Right lung (tissue), 10 donors: Measurements from ENCODE around the gene PHKB. TPM values are rescaled to one million over a fixed set of nuclear protein-coding genes. Genes with fewer than 3 reads are reported as not detected.
A peak's percentile ranks its signal among the peaks of the same experiment; 100 is the strongest.
"Not testable (repeated sequence)": the region's sequence is repeated elsewhere in the genome, so short reads cannot be mapped to it uniquely, and the experiment has no call there.

Experiments
- DNase-seq, 2 donors: peaks; one replicate each; pipeline ENCODE4 v3.0.0-alpha.2; 2013
- long read RNA-seq, 8 donors: transcript quantifications; one replicate each; lab custom pipeline, GENCODE V29; 2026
- polyA plus RNA-seq, 5 donors: library from polyadenylated mRNA; unstranded; fragments of 120-200 nt; gene quantifications; one replicate each; pipeline versions ENCODE4 v1.2.1 to v1.2.3, GENCODE V29; 2013; ENCODE audit warnings: inconsistent platforms in 1 of 5, low replicate concordance in 1 of 5; ENCODE audit not compliant: insufficient read length in 5 of 5, insufficient read depth in 1 of 5

The PHKB gene
- 10 to 100 TPM; 61.6 to 99.9 (median 91.3) TPM for polyA plus RNA-seq
- long read RNA-seq, donor 1, partial matches to known transcripts = 47 of 49 reads
- long read RNA-seq, donor 1, other reads (novel, unspliced or antisense) = 0 of 49 reads
- long read RNA-seq, donor 2, full-length matches to known transcripts = 3 of 35 reads
- long read RNA-seq, donor 2, partial matches to known transcripts = 32 of 35 reads
- long read RNA-seq, donor 2, other reads (novel, unspliced or antisense) = 0 of 35 reads
- long read RNA-seq, donor 3, partial matches to known transcripts = 0 of 2 reads
- long read RNA-seq, donor 3, other reads (novel, unspliced or antisense) = 0 of 2 reads
- long read RNA-seq, donor 4, partial matches to known transcripts = 23 of 23 reads
- long read RNA-seq, donor 4, other reads (novel, unspliced or antisense) = 0 of 23 reads
- long read RNA-seq, donor 5, partial matches to known transcripts = 10 of 10 reads
- long read RNA-seq, donor 5, other reads (novel, unspliced or antisense) = 0 of 10 reads
- long read RNA-seq, donor 6, partial matches to known transcripts = 5 of 5 reads
- long read RNA-seq, donor 6, other reads (novel, unspliced or antisense) = 0 of 5 reads
- long read RNA-seq, donor 7, partial matches to known transcripts = 0 of 2 reads
- long read RNA-seq, donor 7, other reads (novel, unspliced or antisense) = 0 of 2 reads
- long read RNA-seq, donor 8, partial matches to known transcripts = 0 of 1 reads
- long read RNA-seq, donor 8, other reads (novel, unspliced or antisense) = 0 of 1 reads

DNA sequence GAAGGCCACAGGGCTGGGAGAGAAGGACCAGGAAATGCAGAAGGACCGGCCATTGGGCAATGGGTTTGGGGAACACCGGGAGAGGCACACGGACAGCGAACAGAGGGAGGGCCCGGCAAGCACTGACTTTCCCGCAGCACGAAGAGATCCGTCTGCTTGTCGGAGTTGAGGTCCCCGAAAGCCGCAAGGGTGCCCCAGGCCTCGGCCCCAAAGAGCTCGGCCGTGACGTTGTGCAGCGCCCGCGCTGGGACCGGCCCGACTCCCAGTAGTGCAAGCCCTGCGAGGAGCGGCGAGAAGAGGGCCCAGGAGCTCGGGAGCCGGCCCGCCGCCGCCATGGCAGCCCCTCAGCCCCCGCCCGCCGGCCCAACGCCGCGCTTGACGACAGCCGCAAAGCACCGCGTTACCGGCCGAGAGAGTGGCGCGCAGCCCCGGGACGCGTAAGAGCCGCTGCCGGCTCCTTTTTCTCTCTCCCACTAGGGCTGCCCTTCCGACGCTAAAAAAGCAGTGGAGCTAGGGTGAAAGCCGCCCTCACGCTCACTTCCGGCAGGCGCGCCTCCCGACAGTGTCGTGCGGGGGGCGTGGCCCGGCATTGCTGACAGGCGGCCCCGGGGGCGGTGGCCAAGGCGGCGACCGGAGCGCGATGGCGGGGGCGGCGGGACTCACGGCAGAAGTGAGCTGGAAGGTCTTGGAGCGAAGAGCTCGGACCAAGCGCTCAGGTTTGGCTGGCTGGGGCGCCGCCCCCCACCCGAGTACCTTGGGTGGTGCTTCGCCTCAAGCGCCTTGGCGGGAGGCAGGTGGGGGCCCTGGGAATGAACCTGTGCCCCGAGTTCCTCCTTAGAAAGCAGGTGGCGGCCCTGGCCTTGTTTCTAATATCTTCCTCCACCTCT is at the start of gene PHKB, which contains the start of gene ITFG1:
Gene PHKB, plus strand, starts transcription at position 621 of the 887 bp plus-strand sequence. Its CDS starts 20 bp downstream, at position 641.
Gene ITFG1, minus strand, starts transcription at position 353 of the 887 bp plus-strand sequence. Its CDS starts 18 bp downstream, at position 335.
- DNase-seq = peak; percentile 91 to 92

DNA sequence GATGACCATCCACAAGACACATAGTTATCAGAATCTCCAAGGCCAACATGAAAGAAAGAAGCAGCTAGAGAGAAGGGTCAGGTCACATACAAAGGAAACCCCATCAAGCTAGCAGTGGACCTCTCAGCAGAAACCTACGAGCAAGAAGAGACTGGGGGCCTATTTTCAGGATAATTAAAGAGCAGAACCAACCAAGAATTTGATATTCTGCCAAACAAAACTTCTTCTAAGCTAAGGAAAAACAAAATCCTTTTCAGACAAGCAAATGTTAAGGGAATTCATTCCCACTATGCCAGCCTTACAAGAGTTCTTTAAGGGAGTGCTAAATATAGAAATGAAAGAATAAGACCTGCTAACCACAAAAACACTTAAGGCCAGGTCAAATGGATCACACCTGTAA is 48.1 kb upstream of the PHKB start:
- no peak for DNase-seq

DNA sequence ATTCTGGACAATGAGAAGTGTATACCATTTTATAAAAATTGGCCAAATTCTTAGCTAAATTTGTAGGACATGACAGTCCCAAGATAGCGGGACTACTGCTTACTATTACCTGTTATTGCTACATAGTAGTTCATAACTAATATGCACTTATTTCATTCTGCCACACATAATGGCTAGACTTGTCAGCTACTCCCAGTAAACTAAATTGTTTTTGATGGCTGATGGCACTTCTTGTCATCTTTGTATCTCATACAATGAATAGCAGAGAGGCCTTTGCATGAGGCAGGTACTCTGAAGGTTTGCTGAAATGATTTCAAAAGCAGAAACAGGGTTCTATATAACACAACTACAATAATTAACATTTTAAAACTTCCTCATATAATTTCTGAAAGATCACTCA is 44.3 kb upstream of the PHKB start:
- DNase-seq = no peak

DNA sequence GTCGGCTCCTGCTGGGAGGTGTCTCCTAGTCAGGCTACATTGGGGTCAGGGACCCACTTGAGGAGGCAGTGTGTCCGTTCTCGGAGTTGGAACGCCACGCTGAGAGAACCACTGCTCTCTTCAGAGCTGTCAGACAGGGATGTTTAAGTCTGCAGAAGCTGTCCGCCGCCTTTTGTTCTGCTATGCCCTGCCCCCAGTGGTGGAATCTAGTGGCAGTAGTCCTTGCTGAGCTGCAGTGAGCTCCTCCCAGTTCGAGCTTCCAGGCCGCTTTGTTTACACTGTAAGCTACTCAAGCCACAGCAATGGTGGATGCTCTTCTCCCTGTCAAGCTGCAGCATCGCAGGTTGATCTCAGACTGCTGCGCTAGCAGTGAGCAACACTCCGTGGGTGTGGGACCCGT is 36.3 kb upstream of the PHKB start:
- no peak for DNase-seq

DNA sequence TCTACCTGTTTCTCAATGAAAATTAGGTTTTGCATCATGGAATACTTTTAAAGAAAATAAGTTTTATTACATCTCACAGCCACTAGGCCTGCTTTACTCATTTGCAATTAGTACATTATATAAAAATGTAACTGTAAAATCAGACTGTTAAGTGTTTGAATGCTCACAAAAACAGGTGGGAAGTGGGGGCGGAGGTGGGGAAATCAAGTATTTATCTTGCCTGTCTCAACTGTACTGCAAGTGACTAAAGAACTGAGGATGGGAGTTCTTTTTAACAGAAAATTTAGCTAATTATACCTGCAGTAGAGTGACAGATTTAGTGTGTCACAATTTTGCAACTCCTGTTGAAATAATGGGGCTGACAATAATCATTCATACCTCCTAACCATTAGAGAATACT is 34.3 kb upstream of the PHKB start:
- DNase-seq = no peak

DNA sequence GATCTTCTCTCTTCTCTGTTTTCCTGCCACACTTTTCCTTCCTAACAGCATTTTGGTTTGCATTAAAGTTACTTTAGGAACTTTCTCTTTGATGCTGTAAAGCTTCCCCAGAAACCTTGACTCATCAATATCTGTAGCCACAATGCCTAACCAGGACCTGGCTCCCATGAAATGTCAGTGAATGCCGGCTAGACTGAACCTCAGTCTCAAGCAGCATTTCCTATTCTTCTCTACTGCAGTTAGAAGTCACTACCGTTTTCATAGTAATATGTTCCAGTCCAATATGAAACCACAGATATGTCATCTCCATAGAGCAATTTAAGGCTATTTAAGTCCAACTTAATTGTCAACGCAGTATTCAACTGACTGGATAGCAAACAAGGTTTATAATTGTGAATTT is 29.2 kb upstream of the PHKB start:
- DNase-seq = no peak

DNA sequence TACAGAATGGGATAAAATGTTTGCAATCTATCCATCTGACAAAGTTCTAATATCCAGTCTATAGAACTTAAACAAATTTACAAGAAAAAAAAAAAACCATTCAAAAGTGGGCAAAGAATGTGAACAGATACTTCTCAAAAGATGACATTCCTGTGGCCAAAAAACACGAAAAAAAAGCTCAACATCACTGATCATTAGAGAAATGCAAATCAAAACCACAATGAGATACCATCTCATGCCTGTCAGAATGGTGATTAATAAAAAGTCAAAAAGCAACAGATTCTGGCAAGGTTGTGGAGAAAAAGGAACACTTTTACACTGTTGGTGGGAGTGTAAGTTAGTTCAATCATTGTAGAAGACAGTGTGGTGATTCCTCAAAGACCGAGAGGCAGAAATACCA is 26.9 kb upstream of the PHKB start:
- DNase-seq = not testable (repeated sequence)

DNA sequence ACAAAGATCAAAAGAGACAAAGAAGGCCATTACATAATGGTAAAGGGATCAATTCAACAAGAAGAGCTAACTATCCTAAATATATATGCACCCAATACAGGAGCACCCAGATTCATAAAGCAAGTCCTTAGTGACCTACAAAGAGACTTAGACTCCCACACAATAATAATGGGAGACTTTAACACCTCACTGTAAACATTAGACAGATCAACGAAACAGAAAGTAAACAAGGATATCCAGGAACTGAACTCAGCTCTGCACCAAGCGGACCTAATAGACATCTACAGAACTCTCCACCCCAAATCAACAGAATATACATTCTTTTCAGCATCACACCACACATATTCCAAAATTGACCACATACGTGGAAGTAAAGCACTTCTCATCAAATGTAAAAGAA is 21.1 kb upstream of the PHKB start:
- DNase-seq = not testable (repeated sequence)

DNA sequence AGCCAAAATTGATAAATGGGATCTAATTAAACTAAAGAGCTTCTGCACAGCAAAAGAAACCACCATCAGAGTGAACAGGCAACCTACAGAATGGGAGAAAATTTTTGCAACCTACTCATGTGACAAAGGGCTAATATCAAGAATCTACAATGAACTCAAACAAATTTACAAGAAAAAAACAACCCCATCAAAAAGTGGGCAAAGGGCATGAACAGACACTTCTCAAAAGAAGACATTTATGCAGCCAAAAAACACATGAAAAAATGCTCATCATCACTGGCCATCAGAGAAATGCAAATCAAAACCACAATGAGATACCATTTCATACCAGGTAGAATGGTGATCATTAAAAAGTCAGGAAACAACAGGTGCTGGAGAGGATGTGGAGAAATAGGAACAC is 18.2 kb upstream of the PHKB start:
- not testable (repeated sequence) for DNase-seq

DNA sequence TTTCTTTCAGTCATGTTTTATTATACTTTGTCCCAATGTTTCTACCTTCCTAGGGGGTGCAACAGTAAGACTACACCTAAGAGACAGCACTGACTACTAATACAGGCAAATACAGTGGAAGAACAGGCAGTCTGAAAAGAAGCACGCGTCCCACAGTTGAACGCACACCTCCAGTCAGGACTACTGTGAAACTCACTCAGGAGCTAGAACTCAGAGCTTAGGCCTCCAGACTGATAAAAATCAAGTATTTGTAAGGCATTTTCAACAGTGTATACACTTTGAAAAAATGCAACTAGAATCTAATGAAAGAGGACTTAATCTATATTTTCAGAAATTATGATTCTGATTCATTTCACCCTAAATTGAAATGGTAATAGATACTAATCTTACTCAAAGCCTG is 14.7 kb upstream of the PHKB start:
- no peak for DNase-seq

DNA sequence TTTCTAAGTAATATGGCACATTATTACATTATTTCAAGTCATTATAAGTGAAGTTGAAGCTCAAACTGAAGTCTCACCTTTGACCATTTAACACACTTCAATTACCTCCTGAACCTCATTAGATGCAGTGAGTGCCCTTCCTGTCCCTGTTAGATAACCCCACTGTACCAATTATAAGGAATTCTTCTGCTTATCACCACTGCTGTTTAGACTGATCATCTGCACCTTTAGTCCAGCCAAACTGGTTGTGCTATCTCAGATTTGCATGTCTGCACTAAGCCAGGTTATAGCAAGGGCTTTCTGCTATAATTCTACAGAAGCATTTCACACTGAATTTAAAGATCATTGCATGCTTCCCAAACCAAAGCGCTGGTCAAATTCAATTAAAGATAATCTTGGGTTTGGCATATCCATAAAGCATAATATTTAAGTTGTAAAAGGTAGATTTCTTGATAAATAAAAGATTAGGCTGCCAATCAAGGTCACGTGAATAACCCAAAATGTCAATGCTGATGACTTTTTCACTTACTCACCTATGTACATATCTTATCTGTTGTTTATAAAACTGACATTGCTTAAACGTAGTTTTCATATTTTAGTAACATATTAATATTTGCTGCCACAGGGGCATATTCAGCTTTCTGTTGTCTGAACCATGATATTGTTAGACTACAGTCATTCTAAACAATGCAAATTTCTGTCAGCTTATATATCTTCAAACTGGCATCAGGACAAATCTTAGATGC is 12.1 kb upstream of the PHKB start:
- DNase-seq = no peak

DNA sequence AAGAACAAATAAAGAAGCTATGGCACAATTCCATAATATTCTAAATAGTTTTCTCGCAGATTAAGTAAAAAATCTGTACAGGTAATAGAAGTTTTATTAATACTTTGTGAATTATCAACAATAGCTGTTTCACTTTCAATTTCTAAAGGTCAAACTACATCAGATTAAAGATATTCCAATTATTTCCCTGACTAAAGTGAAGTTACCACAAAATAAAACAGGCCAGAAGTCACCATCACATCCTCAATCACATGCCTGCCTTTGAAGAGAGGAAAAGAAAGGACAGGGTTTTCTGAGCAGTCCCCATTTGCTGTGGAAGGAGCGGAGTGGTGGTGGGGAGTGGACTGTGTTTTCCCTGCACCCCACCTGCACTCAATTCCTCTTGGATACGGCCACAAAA is 11.3 kb upstream of the PHKB start:
- no peak for DNase-seq

DNA sequence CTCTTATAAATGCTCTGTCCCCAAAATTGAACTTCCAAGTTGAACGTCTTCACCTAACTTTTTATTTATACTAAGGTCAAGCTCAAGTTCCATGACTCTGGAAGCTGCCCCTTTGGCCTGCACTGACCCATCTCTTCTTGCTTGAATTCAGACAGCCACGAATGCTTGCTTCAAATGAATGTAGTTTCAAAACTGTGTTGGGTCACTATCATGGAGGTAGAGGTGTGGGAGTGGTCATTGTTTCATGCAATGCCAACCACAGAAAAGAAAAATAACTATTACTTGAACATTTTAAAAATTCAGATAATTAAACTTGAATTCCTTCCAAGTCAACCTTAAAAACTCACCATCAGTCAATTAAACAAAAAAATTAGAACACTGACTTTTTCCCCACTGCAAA is 2.8 kb upstream of the PHKB start:
- no peak for DNase-seq

DNA sequence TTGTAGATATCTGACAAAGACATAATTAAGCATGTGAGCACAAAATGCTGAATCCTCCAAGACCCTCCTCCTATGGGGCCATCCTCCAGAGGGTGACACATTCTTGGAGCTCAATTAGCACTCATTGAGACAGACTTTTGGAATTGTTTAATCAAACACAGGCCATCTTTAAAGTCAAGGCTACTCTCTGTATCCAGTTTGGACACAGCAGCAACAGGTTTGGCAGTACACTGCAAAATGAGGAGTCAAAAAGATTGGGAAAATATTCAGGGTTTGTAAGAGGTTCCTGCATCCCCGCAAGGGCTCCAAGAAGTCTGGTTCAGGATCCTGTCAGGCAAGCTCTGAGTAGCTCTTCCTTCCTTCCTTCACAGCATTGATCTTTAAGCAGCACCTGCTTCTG is 1.5 kb upstream of the PHKB start:
- DNase-seq = no peak

DNA sequence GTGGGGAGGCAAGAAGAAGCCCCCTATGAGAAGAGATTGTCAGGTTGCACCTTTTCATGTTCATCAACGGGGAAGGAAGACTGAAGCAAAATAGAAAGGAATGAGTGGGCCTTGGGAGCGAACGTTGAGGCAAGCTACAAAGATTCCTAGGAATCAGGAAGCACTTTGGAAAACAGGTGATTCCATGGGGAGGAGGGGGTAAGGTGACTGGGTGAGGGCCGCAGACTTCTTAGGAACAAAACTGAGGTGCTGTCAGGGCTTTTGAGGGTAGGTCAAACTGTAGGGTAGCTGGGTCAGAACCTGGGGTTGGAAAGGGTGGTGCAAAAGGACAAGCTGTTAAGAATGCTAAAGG is 796 bp upstream of the PHKB start:
- DNase-seq = peak in 1 of 2 donors; percentile 3

DNA sequence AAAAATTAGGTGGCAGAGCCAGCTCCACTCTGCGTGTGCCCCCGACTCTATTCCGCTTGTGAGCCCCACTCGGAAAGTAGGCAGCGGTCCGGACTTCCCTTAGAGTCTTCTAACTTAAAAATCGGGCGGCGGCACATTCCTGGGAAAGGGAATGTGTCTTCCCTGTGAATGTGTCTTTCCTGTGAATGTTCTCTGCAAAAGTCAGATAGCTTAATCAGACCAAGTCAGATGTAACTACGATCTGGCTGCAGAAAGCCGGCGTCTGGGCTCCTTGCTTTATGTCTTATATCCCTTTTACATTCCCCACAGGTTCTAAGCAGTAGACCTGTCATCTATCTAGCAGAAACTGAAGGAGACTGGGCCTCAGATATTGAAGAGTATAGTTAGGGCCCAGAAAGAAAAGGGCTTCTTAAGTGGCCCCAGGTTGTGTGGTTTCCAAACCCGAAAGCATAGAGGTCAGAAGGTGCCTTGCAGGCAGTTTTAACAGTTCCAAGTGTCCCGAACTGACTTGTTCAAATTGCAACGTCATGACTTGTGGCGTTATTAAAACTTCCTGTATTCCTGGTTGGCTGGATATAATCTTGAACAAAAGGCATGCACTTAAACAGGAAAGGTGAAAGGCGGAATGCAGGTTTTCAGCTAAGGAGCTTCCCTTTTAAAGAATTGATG is 601 bp downstream of the PHKB start:
- peak; percentile 38 to 39 for DNase-seq

DNA sequence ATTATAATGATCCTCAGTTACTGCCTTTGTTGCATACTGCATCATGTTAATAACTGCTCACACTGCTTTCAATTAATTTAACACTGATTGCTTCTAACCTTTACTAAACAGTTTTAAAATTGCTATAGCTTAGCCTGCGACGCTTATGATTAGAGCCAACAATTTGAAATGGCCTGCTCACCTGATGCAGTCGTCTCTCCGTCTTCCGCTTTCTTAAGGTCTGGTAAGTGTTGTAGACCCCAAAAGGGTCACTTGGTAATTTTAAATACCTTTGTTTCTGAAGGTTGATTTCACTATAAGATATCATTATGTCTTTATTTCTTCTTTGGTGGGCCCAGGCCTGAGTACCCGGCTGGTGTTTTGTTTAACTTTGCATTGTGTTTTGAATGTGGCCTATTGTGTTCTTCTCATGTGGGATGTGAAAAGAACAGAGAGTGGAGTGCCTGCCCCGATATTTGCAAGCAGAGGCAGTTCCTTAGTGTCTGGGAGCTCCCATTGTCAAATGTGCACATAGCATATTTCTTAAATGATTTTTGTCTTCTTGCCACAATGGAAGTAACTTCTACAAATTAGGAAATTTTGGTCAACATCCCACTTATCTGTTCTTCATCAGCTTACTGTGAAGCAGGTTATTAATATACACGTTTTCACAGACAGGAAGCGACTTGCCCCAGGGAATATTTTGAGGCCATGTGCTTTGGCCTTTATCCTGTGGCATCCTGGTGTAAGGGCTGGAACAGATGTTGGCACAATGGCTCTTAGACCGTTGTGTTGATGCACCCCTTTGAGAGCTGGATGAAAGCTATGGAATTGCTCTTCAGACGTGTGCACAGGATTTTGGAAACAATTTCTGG is 2.9 kb downstream of the PHKB start:
- no peak for DNase-seq

DNA sequence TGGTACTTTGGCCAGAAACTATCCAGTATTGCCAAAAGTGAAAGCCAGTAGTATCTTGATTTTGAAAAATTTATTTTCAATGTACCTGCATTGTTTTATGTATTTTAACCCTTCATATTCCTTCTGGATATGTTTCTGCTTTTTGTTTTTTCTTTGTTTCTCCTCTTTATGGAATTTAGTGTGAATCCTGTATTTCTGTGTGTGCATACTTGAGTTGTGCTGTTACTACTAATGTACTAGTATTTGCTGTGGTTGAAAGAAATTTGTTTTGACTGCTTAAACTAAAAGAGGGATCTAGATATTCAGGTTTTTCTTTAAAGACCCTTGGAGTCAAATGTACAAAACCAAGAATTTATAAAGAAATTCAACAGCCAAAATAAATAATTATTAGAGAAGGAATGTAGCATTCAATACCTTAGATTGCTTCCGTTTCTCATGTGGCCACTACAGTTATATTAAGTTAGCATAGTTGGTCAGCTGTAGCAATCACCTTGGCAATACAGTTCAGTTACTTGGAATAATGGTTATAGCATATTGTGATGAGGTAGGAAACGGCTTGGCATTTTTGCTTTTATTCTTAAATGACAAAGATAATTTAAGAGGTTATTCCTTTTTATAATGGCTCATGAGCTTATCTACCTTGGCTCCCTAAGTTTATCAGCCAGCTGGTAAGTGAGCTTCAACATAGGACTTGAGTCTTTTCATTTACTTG is 4.9 kb downstream of the PHKB start:
- no peak for DNase-seq

DNA sequence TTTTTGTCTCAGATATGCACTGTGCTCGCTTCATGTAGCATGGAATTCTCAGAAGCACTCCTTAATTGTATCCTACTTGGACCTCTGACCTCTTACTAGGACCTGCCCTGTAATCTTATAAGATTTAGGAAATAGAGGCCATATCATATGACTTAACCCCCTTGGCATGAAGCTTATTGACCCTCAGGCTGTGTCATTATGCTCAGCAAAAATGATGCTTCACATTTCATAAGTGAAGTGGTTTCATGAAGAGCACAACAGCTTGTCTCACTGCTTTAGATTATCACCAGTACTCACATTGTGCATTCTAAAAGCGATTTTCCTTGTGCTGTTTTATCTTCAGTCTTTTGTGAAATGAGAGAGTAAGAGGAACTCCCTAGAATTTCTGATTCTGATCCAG is 6.4 kb downstream of the PHKB start:
- DNase-seq = no peak
